SU-DHL-6 (cell line): ENCODE results near the gene BGLAP.

Experiments
- EZH2phosphoT487 ChIP-seq: fragments of 200-600 bp; sonication (generic), shearing (Covaris generic); conservative IDR thresholded peaks from 2 replicates; pipeline ENCODE4 v1.6.1; 2018; ENCODE audit warnings: mild to moderate bottlenecking, antibody characterized with exemption, low read length, moderate library complexity, mixed read lengths
- TF ChIP-seq, protein P1 (sequence below): fragments of 200-600 bp; sonication (generic); IDR thresholded peaks from one replicate; pipeline ENCODE4 v1.5.1; 2017; ENCODE audit warnings: antibody characterized with exemption, mild to moderate bottlenecking, low read length, moderate library complexity; ENCODE audit not compliant: insufficient read depth, poor library complexity, severe bottlenecking

- TF ChIP-seq, protein P1, sequence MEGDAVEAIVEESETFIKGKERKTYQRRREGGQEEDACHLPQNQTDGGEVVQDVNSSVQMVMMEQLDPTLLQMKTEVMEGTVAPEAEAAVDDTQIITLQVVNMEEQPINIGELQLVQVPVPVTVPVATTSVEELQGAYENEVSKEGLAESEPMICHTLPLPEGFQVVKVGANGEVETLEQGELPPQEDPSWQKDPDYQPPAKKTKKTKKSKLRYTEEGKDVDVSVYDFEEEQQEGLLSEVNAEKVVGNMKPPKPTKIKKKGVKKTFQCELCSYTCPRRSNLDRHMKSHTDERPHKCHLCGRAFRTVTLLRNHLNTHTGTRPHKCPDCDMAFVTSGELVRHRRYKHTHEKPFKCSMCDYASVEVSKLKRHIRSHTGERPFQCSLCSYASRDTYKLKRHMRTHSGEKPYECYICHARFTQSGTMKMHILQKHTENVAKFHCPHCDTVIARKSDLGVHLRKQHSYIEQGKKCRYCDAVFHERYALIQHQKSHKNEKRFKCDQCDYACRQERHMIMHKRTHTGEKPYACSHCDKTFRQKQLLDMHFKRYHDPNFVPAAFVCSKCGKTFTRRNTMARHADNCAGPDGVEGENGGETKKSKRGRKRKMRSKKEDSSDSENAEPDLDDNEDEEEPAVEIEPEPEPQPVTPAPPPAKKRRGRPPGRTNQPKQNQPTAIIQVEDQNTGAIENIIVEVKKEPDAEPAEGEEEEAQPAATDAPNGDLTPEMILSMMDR: no peak
- TF ChIP-seq EZH2phosphoT487: no peak
Observed at GRCh38 chr1:156213644-156213966, 28.4 kb upstream of the BGLAP start.
